Measurements from ENCODE around the gene ZNF646. TPM values are rescaled to one million over a fixed set of nuclear protein-coding genes. Genes with fewer than 3 reads are reported as not detected.

The ZNF646 gene
- total RNA-seq, 2 donors from 2014 or later, result 12.7 to 14.5 TPM

GRCh38 chr16:31085873-31086628 lies 11.8 kb downstream of the ZNF646 start:
- TF ChIP-seq POLR2A (IDR thresholded peaks at IDR 0.05) (no peak), CTCF (IDR thresholded peaks at IDR 0.05) (no peak)
- ATAC-seq (no peak), DNase-seq (no peak)
- H3K27me3 ChIP-seq, result no peaks in the 10 kb centered on the region
- intact Hi-C loops (cut with DNase I), result no loop called here
- 79 to 83% methylated on average over 4 to 18 of the region's 18 CpGs for WGBS, 2 donors
- peaks cover 0 to 2% of the 10 kb centered on the region in 2 donors for H3K36me3 ChIP-seq (replicated peaks in 1 of 2; ENCODE audit: insufficient read depth in 1 of 2, low read depth in 2 of 2)
- H3K27ac ChIP-seq, result no peak overlapping the region
- H3K9me3 ChIP-seq, result no peaks in the 10 kb centered on the region
- H3K4me3 ChIP-seq, result no peak overlapping the region
- H3K4me1 ChIP-seq, result no peaks in the 10 kb centered on the region

- intact Hi-C loops (cut with DNase I), result no loop called here
- Histone ChIP-seq H3K27me3 (no peaks in the 10 kb centered on the region), H3K4me3 (no peak overlapping the region), H3K4me1 (no peaks in the 10 kb centered on the region), H3K9me3 (no peaks in the 10 kb centered on the region), H3K36me3 (replicated peaks in 1 of 2; ENCODE audit: insufficient read depth in 1 of 2, low read depth in 2 of 2) (peaks cover 0 to 2% of the 10 kb centered on the region in 2 donors), H3K27ac (no peak overlapping the region)
- no peak for TF ChIP-seq CTCF (IDR thresholded peaks at IDR 0.05)
- TF ChIP-seq POLR2A (IDR thresholded peaks at IDR 0.05), result no peak
- no peak for ATAC-seq
- DNase-seq, result no peak
- 78% methylated on average over 6 of the region's 6 CpGs; no CpG with 5 or more reads in 1 of the 2 donors for WGBS, 2 donors
These were observed 12.3 kb downstream of the ZNF646 start for GRCh38 chr16:31086629-31086906.

- Histone ChIP-seq H3K9me3 (no peaks in the 10 kb centered on the region), H3K4me3 (no peak overlapping the region), H3K4me1 (no peaks in the 10 kb centered on the region), H3K36me3 (replicated peaks in 1 of 2; ENCODE audit: insufficient read depth in 1 of 2, low read depth in 2 of 2) (peaks cover 0 to 2% of the 10 kb centered on the region in 2 donors), H3K27me3 (no peaks in the 10 kb centered on the region), H3K27ac (no peak overlapping the region)
- WGBS, 2 donors, result 74 to 81% methylated on average over 3 to 6 of the region's 8 CpGs
- ATAC-seq (no peak), DNase-seq (no peak)
- intact Hi-C loops (cut with DNase I), result no loop called here
- TF ChIP-seq CTCF (IDR thresholded peaks at IDR 0.05) (no peak), POLR2A (IDR thresholded peaks at IDR 0.05) (no peak)
These were observed 13.3 kb downstream of the ZNF646 start for GRCh38 chr16:31087481-31087880.

GRCh38 chr16:31087971-31088370 lies 13.7 kb downstream of the ZNF646 start:
- H3K36me3 ChIP-seq (replicated peaks in 1 of 2; ENCODE audit: insufficient read depth in 1 of 2, low read depth in 2 of 2), result peaks cover 0 to 2% of the 10 kb centered on the region in 2 donors
- DNase-seq, result no peak
- no peaks in the 10 kb centered on the region for H3K9me3 ChIP-seq
- H3K27ac ChIP-seq, result no peak overlapping the region
- no peak for ATAC-seq
- peaks cover 3% of the 10 kb centered on the region for H3K4me1 ChIP-seq
- no peaks in the 10 kb centered on the region for H3K27me3 ChIP-seq
- TF ChIP-seq POLR2A (IDR thresholded peaks at IDR 0.05) (no peak), CTCF (IDR thresholded peaks at IDR 0.05) (no peak)
- 76 to 82% methylated on average over 2 to 5 of the region's 5 CpGs for WGBS, 2 donors
- intact Hi-C loops (cut with DNase I), result no loop called here
- H3K4me3 ChIP-seq, result no peak overlapping the region

Measured in body of pancreas (tissue), 4 donors.